Ecto neural progenitor cell (in vitro differentiated cells): ENCODE data around the gene SEL1L.
"Not testable (repeated sequence)": the region's sequence is repeated elsewhere in the genome, so short reads cannot be mapped to it uniquely, and the experiment has no call there.

Experiments used
- DNase-seq: peaks from one replicate; pipeline ENCODE4 v3.0.0-alpha.2; 2018; ENCODE audit warnings: low spot score

SEL1L gene

DNA sequence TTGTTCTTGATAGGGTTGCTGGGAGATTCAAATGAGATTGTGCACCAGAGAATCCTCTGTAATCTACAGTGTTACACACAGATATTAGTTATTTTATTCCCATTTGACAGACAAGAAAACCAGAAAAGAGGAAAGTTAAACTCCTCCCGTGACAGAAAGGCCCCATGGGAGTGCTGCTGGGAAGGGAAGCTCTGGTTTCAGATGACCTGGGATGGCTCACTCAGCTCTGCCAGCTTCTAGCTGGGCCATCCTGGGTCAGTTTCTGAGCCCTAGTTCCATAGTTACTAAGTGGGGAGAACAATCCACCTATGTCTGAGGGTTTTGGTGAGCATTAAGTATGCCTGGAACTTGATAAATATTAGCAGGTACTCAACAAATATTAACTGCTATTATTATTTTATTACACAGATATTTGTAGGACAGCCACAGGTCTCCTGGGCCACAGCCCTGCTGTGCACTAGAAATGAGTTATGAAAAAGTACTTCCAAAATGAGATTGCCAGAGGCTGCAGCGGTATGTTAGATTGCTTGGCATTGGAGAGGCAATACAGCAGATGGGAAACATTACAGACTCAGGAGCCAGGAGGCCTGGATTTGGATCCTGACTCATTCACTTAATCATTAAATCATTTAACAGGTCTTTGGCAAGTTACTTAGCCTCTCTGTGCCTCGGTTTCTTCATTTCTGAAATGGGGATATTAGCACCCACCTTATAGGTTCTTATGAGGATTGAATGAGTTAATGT lies 86.5 kb downstream of the SEL1L start:
- no peak for DNase-seq

DNA sequence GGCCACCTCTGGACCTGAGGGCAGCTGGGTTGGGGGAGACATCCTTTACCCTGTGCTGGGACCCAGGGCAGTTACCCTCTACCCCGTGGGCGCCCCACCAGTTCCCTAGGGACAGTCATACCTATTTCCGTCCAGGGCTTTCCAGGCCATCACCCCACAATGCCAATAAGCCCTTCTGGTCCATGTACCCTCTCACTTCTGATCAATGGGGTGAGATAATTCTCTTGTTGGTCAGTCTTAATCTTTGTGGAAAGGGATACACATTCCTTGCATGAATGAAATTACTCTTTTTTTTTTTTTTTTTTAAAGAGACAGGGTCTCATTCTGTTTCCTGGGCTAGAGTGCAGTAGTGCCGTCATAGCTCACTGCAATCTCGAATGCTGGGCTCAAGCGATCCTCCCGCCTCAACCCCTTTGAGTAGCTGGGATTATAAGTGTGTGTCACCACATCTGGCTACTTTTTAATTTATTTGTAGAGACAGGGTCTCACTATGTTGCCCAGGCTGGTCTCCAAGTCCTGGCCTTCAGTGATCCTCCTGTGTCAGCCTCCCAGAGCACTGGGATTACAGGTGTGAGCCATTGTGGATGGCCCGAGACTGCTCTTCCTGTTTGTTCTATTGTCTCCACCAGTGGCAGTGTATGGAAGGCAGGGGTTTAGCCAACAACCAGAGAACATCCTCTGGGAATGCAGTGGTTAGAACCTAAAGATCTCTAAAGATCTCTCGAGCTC lies 87.2 kb downstream of the SEL1L start:
- no peak for DNase-seq

DNA sequence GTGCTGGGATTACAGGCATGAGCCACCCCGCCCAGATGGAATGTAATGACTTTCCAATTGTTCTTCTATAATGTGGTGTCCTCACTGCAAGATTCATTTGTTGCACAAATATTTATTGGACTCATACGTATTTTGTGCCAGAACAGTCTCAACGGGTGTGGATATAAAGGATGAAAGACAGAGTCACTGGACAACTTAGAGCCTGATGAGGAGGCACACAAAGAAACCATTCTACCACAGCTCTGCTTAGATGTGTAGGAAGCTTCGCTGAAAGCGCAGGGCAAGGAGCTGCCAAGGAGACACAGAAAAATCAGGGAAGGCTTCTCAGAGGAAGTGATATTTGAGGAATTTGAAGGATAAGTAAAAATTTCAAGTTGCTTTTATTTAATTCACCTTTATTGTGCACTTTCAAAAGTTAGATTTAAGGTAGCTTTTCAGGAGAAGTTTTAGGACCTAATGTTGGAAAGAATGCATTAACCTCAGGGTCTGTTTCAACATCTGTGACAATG lies 92.0 kb downstream of the SEL1L start:
- DNase-seq = no peak

DNA sequence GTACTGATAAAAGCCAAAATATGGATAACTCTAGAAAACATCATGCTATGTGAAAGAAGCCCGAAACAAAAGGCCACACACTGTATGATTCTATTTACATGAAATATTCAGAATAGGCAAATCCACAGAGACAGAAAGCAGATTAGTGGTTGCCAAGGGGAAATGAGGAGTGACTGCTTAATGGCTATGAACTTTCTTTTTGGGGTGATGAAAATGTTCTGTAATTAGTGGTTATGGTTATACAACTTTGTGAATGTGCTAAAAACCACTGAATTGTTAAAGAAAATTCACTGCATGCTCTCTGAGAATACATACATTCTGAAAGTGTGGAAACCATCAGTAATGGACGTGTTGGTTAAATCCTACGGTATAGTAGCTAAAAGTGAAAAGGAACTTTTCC lies 93.6 kb downstream of the SEL1L start:
- no peak for DNase-seq

DNA sequence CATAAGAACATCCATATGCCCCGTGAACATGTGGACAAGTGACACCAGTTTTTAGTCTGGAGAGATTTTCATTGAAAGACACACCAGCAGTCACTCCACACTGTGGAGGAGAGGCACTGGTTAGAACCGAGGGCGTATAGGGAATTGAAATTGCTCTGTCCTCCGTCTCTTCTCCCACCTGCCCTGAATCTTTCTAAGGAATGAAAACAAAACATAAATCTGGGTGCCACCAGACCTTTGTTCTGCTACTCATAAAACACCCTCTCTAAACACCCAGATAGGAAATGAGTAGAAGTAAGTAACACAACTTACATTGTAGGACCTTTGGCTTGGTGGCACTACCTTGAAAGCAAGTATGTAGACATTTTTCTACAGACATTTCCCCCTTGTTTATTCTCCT lies 96.4 kb downstream of the SEL1L start:
- no peak for DNase-seq

DNA sequence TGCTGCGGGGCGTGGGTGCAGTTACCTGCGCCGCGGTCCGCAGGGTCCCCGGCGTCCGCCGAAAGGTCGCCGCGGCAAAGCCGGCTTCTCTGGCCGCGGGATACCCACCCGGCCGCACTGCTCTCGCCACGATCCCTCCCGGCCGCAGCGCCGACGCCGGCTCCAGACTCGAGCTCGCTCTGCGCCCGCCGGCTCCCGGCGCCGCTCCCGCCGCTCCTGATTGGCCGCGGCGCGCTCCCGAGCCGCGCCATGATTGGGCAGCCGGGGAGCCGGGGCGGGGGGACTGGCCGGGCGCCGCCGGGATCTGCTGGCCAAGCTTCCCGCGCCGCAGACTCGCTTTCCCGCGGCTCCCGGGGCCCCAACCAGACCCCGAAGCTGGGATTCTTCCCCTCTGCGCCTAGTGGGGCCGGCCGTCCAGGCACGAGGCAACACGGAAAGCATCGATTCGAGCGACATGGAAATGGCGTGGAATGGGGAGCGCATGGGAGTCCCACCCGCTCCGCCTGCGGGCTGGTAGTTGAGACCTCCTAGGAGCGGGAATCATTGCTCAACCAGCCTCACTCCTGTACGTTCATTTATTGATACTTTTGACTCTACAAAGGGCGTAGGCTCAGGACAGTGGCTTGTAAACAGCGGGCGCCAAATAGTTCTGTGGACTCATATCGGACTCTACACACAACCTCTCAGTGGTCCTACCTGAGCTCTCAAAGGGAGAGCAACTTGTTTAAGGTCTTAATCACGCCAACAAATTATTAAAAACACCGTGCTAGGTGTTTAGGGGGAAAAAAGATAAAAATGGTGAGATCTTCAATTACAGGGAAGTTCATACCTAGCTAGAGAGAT lies 97.1 kb downstream of the SEL1L start:
- DNase-seq = peak; percentile 90

DNA sequence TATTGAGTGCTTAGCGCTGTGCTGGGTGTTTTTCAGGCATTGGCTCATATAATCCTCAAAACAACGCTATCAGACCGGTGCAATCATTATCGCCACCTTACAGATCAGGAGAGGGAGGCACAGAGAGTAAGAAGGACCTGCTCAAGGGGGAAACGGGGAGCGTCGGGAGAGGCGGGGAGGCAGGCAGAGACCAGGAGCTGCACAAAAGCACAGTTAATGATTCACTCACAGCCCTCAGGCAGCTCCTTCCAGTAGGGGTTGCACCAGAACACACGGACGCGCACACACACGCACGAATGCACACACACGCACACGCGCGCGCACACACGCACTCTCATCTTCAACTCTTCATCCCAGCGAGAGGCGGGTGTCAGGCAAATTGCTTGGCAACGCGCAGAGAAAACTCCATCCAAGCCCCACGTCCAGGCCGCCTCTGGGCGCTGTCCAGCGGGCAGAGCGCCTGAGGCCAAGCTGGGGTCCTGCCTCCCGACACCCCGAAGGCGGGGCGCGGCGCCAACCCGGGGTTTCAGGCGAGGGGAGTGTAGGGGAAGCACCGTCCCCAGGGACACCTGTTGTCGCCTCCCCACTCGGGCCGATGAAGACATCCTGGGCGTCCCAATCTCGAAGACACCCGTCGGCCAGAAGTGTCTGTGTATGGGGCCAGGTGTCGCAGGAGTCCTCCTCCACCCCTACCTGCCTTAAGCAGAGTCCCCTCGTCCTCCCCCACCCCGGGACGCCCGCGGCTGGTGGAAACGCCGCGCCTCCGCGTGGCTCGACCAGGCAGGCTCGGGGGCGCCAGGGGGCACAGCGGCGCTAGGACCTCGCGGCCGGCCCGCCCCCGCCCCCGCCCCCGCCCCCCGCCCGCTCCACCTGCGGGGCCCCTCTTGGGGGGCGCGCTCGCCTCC lies 98.0 kb downstream of the SEL1L start:
- DNase-seq = peak; percentile 82

DNA sequence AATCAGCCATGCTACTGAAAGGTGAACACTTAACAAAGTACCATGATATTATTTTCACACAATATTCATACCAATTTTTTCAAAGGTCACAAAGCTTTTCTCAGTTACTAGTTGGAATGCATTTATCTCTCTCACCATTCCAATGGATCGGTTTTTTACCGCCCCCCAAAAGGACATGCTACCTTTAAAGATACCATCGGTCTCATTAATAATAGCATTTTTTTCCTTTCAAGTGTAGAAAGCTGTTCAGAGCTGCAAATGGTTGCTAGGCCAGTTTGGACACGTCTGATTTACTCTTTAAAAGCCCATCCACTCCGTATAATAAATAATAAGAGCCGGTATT lies 98.6 kb downstream of the SEL1L start:
- no peak for DNase-seq

DNA sequence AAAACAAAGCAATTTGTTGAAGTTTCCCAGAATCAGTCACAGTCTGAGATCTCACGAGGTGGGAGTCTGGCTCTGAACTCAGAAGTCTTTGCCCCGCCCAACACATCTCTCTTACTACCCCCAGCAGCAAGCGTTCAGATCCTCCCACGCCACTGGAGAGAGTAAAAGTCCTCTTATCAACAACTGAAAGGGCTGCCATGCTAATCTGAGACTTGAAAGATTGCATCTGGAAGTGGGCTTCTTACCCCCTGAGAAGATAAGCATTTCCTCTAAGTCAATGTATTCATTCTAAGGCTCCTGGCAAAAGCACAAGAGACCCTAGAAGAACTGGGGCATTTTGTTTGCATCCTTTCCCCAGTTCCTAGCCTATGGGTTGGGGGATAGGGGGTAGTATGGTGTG lies 99.4 kb downstream of the SEL1L start:
- DNase-seq = no peak

DNA sequence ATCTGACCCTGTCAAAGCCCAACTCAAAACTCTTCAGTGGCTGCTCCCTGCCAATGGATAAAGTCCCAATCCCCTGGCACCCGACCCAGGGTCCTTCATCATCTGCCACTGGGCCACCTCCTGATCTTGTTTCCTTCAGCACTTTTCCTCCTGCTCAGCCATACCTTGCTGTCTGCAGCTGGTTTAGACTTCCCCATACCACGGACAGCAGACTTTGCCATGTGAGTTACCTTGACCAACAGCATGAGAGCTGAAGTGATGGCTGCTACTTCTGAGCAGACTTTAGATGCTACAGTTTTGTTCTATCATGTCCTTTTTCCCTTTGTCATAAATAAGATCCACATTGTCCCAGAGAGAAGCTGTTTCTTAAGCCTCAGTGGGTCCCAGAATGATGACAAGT lies 100.3 kb downstream of the SEL1L start:
- no peak for DNase-seq

DNA sequence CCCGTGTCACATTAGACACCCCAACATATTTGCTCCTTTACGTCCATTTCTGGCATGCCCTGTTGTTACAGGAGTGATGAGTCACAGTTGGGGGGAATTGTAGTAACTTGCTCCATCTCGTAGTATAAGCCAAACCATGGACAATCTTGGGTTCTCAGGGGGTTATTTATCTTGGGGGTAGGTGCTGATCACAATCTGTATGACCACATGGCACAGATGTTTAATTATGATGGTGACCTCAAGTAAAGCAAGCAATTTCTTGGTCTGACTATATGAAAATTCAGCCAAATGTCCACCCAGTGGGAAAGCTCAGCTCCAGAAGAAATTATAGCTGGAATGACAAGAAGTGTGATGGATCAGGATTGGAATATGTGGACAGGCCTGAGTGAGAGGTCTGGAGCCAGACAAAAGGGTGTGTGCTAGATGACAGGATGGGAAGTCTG lies 101.4 kb downstream of the SEL1L start:
- DNase-seq = no peak

DNA sequence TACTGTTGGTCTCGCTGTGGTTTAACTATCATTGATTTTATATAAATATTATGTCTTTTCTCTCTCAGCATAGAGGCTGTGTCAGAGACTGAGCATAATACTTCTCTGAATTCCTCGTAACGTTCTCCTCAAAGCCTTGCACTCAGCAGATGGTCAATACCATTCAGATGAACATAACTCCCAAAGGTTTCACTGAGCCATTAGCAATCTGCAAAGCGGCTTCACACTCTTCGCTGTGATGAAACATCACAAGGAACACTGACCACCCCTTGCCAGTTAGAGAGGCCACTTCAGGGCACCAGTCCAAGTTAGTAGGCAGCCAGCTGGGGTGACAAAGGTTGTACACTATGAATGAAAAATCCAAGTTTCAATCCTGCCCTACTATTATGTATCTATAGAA lies 103.4 kb downstream of the SEL1L start:
- no peak for DNase-seq

DNA sequence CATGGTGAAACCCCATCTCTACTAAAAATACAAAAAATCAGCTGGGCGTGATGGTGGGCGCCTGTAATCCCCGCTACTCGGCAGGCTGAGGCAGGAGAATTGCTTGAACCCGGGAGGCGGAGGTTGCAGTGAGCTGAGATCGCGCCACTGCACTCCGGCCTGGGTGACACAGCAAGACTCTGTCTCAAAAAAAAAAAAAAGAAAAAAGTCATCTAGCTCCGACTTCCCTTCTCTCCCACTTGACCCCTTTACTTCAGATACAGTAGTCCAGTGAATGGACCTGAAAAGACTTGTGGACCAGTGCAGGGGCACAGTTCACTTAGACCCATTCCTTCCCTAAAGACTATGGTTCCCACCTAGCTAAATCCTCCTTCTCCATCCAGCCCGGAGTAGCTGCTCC lies 103.9 kb downstream of the SEL1L start:
- not testable (repeated sequence) for DNase-seq

DNA sequence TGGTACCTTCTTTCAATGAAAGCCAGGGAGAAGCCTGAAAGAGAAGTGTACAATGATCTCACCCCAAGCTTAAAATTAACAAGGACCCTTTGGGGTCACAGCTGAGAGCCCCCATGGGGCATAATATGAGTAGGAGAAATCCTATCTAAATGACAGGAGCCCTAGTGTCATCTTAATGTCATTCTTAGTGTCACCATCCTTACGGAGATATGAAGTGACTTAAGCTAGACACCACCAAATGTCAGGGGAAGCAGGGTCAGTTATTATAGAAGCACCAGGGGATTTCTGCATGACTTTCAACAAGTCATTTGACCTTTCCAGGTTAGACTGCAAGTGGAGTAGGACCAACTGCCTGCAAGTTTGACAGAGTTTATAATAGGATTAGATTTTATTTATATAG lies 104.6 kb downstream of the SEL1L start:
- no peak for DNase-seq

DNA sequence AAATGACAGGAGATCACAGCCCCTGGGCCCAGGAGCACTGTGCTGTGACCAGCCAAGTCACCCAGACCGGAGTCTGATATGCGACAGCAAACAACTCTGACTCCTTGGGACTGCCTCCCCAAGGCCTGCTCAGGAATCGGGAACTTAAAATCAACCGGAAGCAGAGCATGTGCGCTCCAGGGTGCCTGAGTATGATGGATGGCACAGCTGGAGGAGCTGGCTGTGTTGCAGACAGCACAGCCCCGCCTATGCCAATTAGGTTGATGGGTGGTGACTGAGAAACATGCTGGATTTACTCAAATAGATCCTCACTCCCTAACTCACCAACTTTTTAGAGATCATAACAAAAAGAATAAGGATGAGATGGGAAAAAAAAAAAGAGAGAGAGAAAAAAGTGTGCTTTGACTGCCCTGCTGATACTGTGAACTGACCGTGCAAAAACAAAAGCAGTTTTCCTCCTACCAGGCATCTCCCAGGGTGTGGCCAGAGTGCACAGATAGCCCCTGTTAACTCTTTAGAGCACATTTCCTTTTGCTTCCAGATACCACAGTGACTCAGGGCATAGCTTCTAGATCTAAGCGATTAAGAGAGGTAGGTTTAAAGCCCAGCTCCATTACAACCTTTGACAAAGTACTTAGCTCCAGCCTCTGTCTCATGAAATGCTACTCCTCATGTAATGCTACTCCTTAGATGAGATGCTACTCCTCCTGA lies 106.2 kb downstream of the SEL1L start:
- DNase-seq = no peak

DNA sequence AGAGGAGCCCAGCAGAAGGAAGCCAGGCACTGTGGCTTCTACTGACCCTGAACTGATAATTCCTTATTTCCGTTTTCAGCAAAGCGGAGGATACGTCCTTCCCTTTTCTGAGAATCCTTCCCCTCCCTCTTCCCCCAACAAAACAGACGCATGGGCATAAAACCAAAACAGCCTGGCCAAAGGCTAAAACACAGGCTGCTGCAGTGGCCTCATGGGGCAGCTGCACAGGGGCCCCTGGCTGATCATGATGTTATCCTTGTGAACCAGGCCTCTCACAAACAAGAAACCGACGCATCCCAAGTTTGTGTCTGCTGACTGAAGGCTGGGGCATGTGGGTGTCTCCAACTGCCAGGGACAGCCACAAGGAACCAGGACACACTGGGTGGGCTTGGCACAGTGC lies 110.1 kb downstream of the SEL1L start:
- no peak for DNase-seq
